Glutamatergic neuron (in vitro differentiated cells): ENCODE measurements around the gene RAMP1. TPM values are rescaled to one million over a fixed set of nuclear protein-coding genes. Genes with fewer than 3 reads are reported as not detected.
A peak's percentile ranks its signal among the peaks of the same experiment; 100 is the strongest.

ENCODE experiments used
- DNase-seq: peaks from one replicate; pipeline ENCODE4 v3.0.0; 2022
- H3K27ac Mint-ChIP-seq: one replicate; pipeline ENCODE4 v1.8.0; 2020; ENCODE audit warnings: mild to moderate bottlenecking, mixed read lengths, inconsistent platforms; ENCODE audit not compliant: unreplicated experiment
- H3K27me3 Mint-ChIP-seq: one replicate; pipeline ENCODE4 v1.8.0; 2020; ENCODE audit warnings: mild to moderate bottlenecking, moderate library complexity, mixed read lengths, inconsistent platforms; ENCODE audit not compliant: unreplicated experiment
- H3K36me3 Mint-ChIP-seq: one replicate; pipeline ENCODE4 v1.8.0; 2020; ENCODE audit warnings: mild to moderate bottlenecking, mixed read lengths, inconsistent platforms; ENCODE audit not compliant: unreplicated experiment
- H3K4me1 Mint-ChIP-seq: one replicate; pipeline ENCODE4 v1.8.0; 2020; ENCODE audit warnings: mild to moderate bottlenecking, low read depth, mixed read lengths, inconsistent platforms; ENCODE audit not compliant: unreplicated experiment
- H3K4me3 Mint-ChIP-seq: one replicate; pipeline ENCODE4 v1.8.0; 2020; ENCODE audit warnings: mild to moderate bottlenecking, mixed read lengths, inconsistent platforms; ENCODE audit not compliant: unreplicated experiment
- H3K9me3 Mint-ChIP-seq: one replicate; pipeline ENCODE4 v1.8.0; 2020; ENCODE audit warnings: mild to moderate bottlenecking, moderate library complexity, mixed read lengths, inconsistent platforms; ENCODE audit not compliant: unreplicated experiment
- total RNA-seq: library from RNA; stranded (reverse); fragmentation: NEBNext Ultra II Directional; extraction: Animal tissue kit (Norgen Biotek cat#: 25700); gene quantifications from one replicate; pipeline ENCODE4 v1.2.1, GENCODE V29; 2021; ENCODE audit not compliant: unreplicated experiment
- TF ChIP-seq, protein P1 (sequence below): fragments of 200-600 bp; sonication (generic); IDR thresholded peaks from one replicate; pipeline ENCODE4 v1.5.0; 2021; ENCODE audit not compliant: partially characterized antibody, unreplicated experiment

RAMP1 gene
- total RNA-seq, 1 donor from 2014 or later: 7.6 TPM

DNA sequence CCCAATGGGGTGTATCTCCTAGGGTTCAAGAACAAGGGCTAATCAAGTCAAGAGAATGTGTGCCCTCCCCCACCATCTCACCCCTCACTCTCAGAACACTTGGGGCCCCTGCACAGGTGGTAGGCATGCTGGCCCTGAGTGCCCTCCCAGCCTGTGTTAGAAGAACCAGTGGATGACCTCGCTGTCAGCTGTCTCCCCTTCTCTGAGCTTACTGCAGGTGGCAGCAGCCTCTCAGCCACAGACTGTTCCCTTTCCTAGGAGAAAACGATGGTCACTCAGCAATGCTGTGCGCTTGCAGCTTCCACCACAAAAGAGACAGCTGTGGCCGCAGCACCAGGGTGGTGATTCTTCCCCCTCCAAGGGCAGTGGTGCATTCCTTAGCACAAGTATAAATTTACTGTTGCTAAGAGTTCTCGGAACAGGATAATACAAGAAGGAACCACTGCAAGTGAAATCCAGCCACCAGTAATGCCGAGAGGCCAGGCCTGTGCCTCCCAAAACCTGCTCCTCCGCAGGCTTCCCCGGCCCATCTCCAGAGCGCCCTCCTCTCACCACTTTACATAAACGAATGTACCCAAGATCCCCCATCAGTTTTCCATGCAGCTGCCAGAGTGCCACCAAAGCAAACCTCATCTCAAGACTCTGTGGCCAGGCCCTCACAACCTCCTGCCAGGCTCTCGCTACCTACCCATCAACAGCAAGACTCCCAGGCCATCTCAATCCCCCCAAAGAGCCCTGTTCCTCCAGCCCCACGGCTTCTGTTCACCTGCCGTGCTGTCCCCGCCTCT, 935 bp upstream of the RAMP1 start:
- Mint-ChIP-seq H3K36me3 (no peaks in the 10 kb centered on the region), H3K27ac (peak overlapping the region; percentile 67), H3K27me3 (peaks cover 2% of the 10 kb centered on the region), H3K4me3 (peak overlapping the region; percentile 76), H3K9me3 (peaks cover 2% of the 10 kb centered on the region), H3K4me1 (peaks cover 22% of the 10 kb centered on the region)
- TF ChIP-seq, protein P1, sequence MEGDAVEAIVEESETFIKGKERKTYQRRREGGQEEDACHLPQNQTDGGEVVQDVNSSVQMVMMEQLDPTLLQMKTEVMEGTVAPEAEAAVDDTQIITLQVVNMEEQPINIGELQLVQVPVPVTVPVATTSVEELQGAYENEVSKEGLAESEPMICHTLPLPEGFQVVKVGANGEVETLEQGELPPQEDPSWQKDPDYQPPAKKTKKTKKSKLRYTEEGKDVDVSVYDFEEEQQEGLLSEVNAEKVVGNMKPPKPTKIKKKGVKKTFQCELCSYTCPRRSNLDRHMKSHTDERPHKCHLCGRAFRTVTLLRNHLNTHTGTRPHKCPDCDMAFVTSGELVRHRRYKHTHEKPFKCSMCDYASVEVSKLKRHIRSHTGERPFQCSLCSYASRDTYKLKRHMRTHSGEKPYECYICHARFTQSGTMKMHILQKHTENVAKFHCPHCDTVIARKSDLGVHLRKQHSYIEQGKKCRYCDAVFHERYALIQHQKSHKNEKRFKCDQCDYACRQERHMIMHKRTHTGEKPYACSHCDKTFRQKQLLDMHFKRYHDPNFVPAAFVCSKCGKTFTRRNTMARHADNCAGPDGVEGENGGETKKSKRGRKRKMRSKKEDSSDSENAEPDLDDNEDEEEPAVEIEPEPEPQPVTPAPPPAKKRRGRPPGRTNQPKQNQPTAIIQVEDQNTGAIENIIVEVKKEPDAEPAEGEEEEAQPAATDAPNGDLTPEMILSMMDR: peak; percentile 45
- DNase-seq: peak; percentile 74

DNA sequence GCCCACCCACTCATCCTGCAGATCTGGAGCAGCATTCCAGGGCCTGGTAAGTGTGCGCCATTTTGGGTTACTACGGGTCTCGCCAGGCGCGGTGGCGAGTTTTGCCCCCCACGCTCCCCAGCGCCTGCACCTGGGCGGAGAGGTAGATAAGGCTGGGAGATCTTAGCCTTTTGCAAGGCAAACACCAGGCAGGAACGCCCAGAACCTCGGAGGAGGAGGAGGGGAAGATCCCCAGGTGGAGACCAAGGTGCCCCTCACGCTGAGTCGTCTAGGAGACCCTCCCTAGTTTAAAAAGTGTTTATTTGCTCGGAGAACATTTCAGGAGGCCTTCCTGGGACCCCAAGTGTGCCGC, 365 bp upstream of the RAMP1 start:
- H3K4me1 Mint-ChIP-seq: peaks cover 23% of the 10 kb centered on the region
- H3K27ac Mint-ChIP-seq: peak overlapping the region; percentile 67
- H3K4me3 Mint-ChIP-seq: peak overlapping the region; percentile 65
- TF ChIP-seq, protein P1: no peak
- H3K9me3 Mint-ChIP-seq: peaks cover 2% of the 10 kb centered on the region
- H3K27me3 Mint-ChIP-seq: peaks cover 2% of the 10 kb centered on the region
- H3K36me3 Mint-ChIP-seq: no peaks in the 10 kb centered on the region
- no peak for DNase-seq

DNA sequence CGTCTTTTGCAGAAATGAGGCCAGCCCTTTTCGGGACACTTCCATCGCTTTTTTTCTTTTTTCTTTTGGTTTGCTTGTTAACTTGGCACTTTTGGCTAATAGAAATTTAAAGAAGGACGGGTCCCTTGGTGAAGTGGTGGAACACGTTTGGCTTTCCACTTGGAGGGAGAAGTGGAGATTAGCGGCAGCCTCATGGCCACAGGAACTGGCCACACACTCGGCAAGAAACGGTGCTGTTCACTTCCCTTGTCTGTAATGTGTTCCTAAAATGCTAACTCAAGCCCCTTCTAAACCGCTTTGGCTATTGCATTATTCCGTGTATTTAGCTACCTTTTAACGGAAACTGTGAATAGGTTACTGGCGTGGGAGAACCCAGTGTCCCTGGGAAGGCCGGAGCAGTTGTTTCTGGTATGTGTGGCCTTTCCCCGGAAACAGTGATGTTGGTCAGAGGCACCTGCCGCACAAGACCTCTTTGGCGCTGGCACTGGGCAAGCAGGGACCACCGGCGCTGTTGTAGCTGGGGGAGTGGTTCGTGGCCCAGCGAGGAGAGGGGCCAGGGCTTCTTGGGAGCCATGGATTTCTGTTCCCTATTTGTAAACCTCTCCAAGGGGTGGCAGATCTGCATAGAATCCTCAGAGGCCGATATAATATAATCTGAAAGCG, 981 bp downstream of the RAMP1 start:
- Mint-ChIP-seq H3K27me3 (peaks cover 5% of the 10 kb centered on the region), H3K36me3 (no peaks in the 10 kb centered on the region)
- DNase-seq: no peak

DNA sequence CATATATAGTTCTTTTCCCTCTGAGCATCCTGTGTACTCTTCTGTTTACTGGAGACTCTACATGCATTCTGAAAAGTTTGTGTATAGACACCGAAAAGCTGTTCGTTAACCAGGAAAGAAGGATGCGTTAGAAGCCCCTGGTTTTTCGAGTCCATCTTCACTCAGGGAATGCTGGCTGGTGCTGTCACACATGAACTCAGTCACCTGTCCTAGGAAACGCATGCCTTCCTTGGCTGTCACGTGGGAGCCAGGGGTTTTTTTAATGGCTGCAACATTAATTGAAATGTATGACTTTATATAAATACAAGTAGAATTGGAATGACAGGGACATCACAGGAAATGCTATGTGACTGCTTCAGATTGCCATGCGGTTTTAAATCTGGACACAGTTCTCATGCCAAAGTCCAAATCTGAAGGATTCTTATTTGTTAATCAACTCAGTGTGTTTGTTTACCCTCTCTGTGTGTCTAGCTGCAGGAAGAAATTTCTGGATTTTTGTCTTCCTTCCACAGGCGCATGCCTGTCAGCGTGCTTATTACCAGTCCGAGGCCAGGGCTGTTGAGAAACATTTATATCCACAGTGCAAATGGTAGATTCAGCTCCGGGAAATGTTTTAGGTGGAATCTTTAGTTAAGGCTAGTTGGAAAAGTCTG, 2.6 kb downstream of the RAMP1 start:
- H3K4me3 Mint-ChIP-seq: no peak overlapping the region
- H3K4me1 Mint-ChIP-seq: peaks cover 31% of the 10 kb centered on the region
- peaks cover 2% of the 10 kb centered on the region for H3K9me3 Mint-ChIP-seq
- no peaks in the 10 kb centered on the region for H3K36me3 Mint-ChIP-seq
- TF ChIP-seq, protein P1: no peak
- H3K27me3 Mint-ChIP-seq: peaks cover 5% of the 10 kb centered on the region
- no peak for DNase-seq
- no peak overlapping the region for H3K27ac Mint-ChIP-seq

More for the DNA sequence above, 981 bp downstream of the RAMP1 start:
- Mint-ChIP-seq H3K4me3 (peak overlapping the region; percentile 74), H3K4me1 (peaks cover 31% of the 10 kb centered on the region), H3K9me3 (peaks cover 2% of the 10 kb centered on the region), H3K27ac (no peak overlapping the region)
- TF ChIP-seq, protein P1: no peak
